ENCODE data around the gene SH3RF3.

The SH3RF3 gene

DNA sequence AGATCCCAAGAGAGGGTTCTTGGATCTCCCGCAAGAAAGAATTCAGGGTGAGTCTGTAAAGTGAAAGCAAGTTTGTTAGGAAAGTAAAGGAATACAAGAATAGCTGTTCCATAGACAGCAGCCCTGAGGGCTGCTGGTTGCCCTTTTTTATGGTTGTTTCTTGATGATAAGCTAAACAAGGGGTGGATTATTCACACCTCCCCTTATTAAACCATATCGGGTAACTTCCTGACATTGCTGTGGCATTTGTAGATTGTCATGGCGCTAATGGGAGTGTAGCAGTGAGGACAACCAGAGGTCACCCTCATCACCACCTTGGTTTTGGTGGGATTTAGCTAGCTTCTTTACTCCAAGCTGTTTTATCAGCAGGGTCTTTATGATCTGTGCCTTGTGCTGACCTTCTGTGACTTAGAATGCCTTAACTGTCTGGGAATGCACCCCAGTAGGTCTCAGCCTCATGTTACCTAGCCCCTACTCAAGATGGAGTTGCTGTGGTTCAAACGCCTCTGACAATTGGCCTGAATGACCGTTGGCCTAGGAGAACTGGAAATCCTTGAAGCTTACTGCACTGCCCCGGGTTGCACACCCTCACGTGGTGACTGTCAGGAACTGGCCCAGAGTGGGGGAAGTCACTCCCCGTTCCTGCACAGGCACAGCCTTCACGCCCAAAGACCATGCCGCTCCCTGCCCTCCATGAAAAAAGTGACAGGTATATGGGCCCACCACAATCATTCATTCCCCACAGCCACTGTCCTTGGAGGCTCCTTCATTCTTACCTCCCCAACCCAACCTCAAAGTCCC, 347.8 kb downstream of the SH3RF3 start:
- no peak for DNase-seq (ENCODE audit: low read depth)

GRCh38 chr2:109478906-109479493, 350.0 kb downstream of the SH3RF3 start:
- no peak for DNase-seq (ENCODE audit: low read depth)

DNA sequence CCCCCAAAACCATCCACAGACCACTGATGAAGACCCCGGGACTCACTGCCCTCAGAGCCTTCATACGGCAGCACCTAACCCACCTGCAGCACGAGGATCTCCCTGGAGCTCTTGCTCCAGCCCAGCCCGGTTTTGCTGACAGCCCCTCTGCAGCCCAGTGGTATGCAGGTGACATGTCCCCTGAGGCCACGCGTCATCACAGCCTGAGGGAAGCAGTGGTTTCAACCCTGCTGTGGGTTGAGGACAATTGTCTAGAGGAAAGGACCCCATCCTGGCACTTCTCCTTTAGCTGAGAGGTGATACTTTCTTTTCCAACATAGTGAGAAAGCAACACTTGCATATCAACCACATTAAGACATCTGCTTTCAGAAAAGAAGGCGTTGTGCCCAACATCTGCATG, 350.8 kb downstream of the SH3RF3 start:
- DNase-seq (ENCODE audit: low read depth): no peak

GRCh38 chr2:109480486-109481195, 351.6 kb downstream of the SH3RF3 start:
- no peak for DNase-seq (ENCODE audit: low read depth)

- DNase-seq (ENCODE audit: low read depth): no peak
Measured at GRCh38 chr2:109481196-109481555, 352.2 kb downstream of the SH3RF3 start.

DNA sequence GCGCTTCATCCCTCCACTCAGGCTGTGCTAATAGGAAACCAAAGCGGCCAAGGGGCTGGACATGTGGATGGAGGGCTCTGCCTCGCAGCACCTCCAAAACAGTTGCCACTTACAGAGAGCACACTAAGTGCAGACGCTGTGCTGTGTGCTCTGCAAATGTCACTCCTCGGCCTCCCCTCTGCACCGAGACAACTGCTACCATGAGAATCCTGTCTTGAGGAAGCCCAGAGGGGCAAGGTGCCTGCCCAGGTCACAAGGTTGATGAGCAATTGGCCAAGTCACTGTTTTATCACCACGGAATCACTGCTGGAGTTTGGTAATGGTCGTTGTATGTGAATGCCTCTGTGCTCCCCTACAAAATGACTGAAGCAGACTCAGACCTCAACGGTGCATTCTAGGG, 352.6 kb downstream of the SH3RF3 start:
- DNase-seq (ENCODE audit: low read depth): no peak

- no peak for DNase-seq (ENCODE audit: low read depth)
Measured at GRCh38 chr2:109482361-109482861, 353.4 kb downstream of the SH3RF3 start.

DNA sequence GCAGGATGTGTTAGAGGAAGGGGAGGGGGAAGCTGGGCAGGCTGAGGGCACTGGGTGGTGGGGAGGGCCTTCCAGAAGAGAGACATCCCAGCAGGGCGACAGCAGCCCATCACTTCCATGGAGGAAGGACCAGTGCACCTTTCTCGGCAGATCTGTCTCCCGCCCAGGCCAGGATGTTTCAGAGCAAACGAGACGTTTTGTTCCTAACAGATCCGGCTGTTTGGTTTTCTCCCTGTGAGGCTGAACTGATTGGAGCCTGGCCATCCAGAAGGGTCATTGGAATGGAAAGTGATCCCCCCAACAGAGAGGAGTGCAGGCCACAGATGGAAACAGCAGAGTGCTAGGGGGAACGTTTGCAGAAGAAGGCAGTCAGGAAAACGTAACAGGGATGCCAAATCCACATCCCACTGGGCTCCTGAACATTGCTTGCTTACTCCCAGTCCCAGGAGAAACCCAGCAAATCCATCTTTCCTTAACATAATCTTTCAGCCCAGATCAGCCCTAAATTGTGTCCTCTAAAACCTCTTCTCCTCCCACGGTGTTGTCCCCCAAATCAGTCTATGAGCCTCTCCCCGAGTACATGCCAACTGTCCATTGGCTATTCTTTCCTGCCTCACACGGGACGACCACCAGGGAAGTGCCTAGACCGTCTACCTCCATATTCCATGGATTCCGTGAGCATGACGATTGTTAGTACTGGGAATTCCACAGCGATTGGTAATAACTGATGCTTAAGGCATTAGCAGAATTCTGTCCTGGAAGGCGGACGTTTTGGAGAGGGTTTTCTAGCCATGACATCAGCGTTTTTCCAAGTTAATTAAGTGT, 357.9 kb downstream of the SH3RF3 start:
- DNase-seq (ENCODE audit: low read depth): no peak

DNA sequence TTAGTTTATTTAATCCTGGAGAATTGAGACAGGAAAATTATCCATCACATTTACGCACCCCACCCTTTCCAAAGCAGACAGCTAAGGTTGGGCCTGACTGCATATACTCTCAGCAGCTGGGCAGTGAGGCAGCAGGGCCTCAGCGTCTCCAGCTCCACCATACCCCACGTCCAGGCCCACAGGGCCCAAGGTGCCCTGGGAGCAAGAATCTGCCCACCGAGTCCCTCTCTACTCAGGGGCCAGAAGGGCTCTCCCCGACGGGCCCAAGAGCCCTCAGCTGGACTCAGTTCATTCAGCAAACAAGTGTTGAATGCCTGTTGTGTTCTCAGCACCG, 358.5 kb downstream of the SH3RF3 start:
- DNase-seq (ENCODE audit: low read depth): no peak

GRCh38 chr2:109487871-109488655, 359.1 kb downstream of the SH3RF3 start:
- no peak for DNase-seq (ENCODE audit: low read depth)

- no peak for DNase-seq (ENCODE audit: low read depth)
Measured at GRCh38 chr2:109489296-109489695, 360.3 kb downstream of the SH3RF3 start.

- no peak for DNase-seq (ENCODE audit: low read depth)
Measured at GRCh38 chr2:109493176-109493935, 364.4 kb downstream of the SH3RF3 start.

- no peak for DNase-seq (ENCODE audit: low read depth)
Measured at GRCh38 chr2:109494351-109494750, 365.3 kb downstream of the SH3RF3 start.

DNA sequence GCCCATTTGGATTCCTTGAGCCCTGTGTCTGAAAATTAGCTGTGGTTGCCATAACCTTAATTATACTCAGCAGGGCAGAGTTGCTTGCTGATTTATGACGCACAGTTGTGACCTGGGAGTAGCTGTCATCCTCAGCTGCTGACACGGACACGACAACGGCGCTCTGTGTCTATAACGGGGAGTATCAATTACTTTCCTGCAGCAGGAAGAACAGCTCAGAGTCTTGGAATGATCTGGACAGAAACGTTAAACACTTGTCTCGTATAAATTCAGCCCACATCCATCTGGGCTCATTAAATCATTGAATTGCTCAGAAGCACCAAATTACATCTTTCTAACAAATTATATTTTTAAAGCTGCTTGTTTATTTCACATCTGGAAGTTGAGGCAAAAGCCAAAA, 368.5 kb downstream of the SH3RF3 start:
- DNase-seq (ENCODE audit: low read depth): no peak

DNA sequence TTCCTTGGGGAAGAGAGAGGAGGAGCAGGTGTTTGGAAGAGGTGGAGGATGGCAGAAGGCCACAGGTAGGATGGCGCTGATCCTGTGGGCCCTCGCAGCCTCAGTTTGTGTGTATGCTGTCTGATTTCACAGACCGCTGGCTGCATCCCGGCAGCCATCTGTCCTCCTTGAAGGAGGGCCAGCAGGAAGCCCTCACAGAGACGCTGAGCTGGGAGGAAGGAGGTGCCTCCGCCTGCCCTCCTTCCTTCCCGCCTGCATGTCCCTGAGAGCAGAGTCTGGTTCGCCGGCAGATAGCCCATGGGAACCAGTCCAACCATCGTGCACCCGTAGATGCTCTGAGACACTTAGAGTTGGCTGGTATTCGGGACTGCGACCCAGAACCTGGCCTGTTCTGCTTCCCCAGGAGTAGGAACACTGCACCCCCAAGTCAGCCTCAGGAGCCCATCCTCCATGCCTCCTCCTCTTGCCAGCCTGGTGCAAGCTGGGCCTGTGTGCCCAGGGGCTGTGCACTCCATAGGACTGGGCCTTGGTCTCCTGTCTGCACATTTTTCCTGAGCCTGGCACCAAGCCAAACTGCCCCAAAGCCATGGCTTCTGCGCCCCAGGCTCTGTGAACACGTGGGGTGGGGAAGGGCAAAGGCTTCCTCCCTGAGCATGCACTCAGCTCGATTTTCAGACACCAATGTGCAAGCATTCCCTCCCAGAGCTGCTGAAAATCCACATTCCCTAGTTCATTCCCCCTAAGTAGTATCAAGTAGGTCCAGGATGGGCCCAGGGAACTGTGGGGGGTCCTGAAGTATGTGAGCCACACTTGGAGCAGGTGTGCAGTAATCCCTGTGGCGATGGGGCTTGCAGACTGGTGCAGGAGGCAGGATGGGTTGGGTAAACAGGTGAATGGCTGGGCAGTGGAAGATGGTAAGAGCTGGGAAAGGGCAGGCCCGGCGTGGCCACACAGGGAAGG, 369.2 kb downstream of the SH3RF3 start:
- no peak for DNase-seq (ENCODE audit: low read depth)

- DNase-seq (ENCODE audit: low read depth): no peak
Measured at GRCh38 chr2:109498906-109499305, 369.9 kb downstream of the SH3RF3 start.

- DNase-seq (ENCODE audit: low read depth): no peak
Measured at GRCh38 chr2:109499566-109499965, 370.6 kb downstream of the SH3RF3 start.

- no peak for DNase-seq (ENCODE audit: low read depth)
Measured at GRCh38 chr2:109500910-109501309, 371.9 kb downstream of the SH3RF3 start.

DNA sequence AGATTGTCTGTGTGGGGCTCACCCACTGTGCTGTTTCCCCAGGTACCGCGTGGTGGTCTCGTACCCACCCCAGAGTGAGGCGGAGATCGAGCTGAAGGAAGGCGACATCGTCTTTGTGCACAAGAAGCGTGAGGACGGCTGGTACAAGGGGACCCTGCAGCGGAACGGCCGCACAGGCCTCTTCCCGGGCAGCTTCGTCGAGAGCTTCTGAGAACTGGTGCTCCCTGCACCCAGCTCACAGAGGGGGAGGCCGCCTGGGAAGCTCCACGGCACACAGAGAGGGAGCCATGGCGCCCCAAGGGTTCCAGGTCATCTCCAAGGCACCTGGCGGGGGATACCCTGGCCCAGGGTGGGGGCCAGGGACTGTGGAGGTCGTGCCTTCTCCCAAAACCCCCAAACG, 372.5 kb downstream of the SH3RF3 start:
- no peak for DNase-seq (ENCODE audit: low read depth)

DNA sequence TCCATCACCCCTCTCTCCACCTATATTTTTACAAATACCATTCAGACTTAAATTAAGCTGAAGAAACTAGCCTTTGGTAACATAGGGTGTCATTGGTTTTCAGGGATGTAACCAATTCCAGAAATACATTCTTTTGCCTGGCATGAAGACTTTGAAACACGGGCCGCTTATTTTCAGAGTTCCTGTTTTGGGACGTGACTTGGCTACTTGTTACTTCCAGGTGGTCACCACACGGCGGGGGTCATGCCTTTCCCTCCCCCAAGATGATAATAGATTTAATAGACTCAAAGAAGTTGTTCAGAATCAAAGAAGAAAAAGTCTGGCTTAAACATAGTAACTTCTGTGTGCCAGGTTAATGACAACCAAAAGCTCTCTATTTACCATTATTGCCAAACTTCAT, 374.2 kb downstream of the SH3RF3 start:
- DNase-seq (ENCODE audit: low read depth): no peak
